Loucy (cell line): ENCODE measurements around the gene PLPP4.

Source experiments
- CTCF ChIP-seq: fragments of 200-600 bp; sonication (generic); conservative IDR thresholded peaks from 2 replicates; pipeline ENCODE4 v1.5.1; 2014; ENCODE audit warnings: mild to moderate bottlenecking, antibody characterized with exemption, low read length
- EZH2phosphoT487 ChIP-seq: fragments of 200-600 bp; IDR thresholded peaks from 2 replicates; pipeline ENCODE4 v1.6.1; 2018; ENCODE audit warnings: antibody characterized with exemption, mild to moderate bottlenecking, moderate library complexity, borderline replicate concordance

DNA sequence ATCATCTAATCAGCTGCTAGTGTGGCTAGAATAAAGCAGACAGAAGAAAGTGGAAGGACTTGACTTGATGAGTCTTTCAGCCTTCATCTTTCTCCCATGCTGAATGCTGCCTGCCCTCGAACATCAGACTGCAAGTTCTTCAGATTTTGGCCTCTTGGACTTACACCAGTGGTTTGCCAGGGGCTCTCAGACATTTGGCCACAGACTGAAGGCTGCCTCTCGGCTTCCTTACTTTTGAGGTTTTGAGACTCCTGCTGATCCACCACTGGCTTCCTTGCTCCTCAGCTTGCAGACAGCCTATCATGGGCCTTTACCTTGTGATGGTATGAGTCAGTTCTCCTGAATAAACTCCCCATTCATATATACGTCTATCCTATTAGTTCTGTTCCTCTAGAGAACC lies 26.0 kb downstream of the PLPP4 start:
- TF ChIP-seq CTCF, result no peak
- TF ChIP-seq EZH2phosphoT487, result no peak
